Vagina (tissue), 2 donors: ENCODE data around the gene SLC7A8.

ENCODE experiments used
- POLR2A ChIP-seq, 2 donors: fragments of 450-650 bp; IDR thresholded peaks; one replicate each; pipeline ENCODE4 v1.6.1; 2017; ENCODE audit warnings: antibody characterized with exemption in 2 of 2, mild to moderate bottlenecking in 2 of 2, moderate library complexity in 2 of 2
- POLR2AphosphoS5 ChIP-seq, 2 donors: sonication (generic); formaldehyde crosslinking; IDR thresholded peaks; one replicate each; pipeline ENCODE4 v1.9.0; 2017; ENCODE audit warnings: antibody characterized with exemption in 2 of 2, mild to moderate bottlenecking in 2 of 2, low read depth in 1 of 2; ENCODE audit not compliant: insufficient read depth in 1 of 2
- TF ChIP-seq, protein P1 (sequence below), 3 experiments: fragments of 450-650 bp in 2 of 3; fragments of 200-600 bp in 1 of 3; sonication (generic) in 1 of 3; IDR thresholded peaks; one replicate each; pipeline ENCODE4 v1.5.1; 2017 to 2019; ENCODE audit warnings: antibody characterized with exemption in 3 of 3, mild to moderate bottlenecking in 2 of 3, moderate library complexity in 2 of 3

DNA sequence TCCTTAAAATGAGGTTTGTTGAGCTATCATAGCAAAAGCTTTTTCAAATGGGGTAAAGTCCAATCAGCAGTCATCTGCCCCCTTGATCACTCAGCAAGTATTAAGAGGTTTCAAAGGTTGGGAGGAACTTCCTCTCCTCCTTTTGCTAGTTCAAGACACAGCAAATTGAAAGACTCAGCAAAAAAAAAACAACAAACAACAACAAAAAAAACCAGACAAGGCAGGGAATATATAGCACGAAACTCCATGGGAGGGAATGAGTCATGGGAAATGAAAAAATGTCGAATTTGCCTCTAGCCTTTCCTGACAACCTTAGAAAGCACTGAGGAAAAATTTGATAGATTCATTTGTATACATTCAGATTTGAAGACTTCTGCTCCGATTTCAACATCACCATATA lies 1.6 kb upstream of the SLC7A8 start:
- no peak for TF ChIP-seq POLR2AphosphoS5 (IDR thresholded peaks at IDR 0.05; ENCODE audit: insufficient read depth in 1 of 2, low read depth in 1 of 2)
- TF ChIP-seq, protein P1, sequence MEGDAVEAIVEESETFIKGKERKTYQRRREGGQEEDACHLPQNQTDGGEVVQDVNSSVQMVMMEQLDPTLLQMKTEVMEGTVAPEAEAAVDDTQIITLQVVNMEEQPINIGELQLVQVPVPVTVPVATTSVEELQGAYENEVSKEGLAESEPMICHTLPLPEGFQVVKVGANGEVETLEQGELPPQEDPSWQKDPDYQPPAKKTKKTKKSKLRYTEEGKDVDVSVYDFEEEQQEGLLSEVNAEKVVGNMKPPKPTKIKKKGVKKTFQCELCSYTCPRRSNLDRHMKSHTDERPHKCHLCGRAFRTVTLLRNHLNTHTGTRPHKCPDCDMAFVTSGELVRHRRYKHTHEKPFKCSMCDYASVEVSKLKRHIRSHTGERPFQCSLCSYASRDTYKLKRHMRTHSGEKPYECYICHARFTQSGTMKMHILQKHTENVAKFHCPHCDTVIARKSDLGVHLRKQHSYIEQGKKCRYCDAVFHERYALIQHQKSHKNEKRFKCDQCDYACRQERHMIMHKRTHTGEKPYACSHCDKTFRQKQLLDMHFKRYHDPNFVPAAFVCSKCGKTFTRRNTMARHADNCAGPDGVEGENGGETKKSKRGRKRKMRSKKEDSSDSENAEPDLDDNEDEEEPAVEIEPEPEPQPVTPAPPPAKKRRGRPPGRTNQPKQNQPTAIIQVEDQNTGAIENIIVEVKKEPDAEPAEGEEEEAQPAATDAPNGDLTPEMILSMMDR (IDR thresholded peaks at IDR 0.05) = no peak
- TF ChIP-seq POLR2A (IDR thresholded peaks at IDR 0.05) = no peak
